Measurements from ENCODE around the gene PCDH9. TPM values are rescaled to one million over a fixed set of nuclear protein-coding genes. Genes with fewer than 3 reads are reported as not detected.

Gene PCDH9
- polyA plus RNA-seq, 1 of the 3 experiments (the other 2 are of a cell fraction) = 1.3 TPM

GRCh38 chr13:66367356-66367755 lies 862.8 kb downstream of the PCDH9 start (continued):
- TF ChIP-seq GABPA (IDR thresholded peaks at IDR 0.05; ENCODE audit: low read depth) (no peak), RXRA (IDR thresholded peaks at IDR 0.05; ENCODE audit: borderline replicate concordance, low read depth) (no peak), USF2 (IDR thresholded peaks at IDR 0.05; ENCODE audit: borderline replicate concordance, low read depth, low read length) (no peak), YY1 (IDR thresholded peaks at IDR 0.05; ENCODE audit: low read depth) (no peak), SIN3A (IDR thresholded peaks at IDR 0.05; ENCODE audit: borderline replicate concordance, low read depth, low read length) (no peak), POLR2AphosphoS5 (IDR thresholded peaks at IDR 0.05; ENCODE audit: low read depth, low read length) (no peak), TAF1 (IDR thresholded peaks at IDR 0.05; ENCODE audit: borderline replicate concordance, low read depth, low read length) (no peak)

GRCh38 chr13:66365101-66365500 lies 865.0 kb downstream of the PCDH9 start:
- no peak overlapping the region for H3K9ac ChIP-seq
- no peaks in the 10 kb centered on the region for H3K79me2 ChIP-seq (ENCODE audit: insufficient read depth)
- H3F3A ChIP-seq (replicated peaks; ENCODE audit: insufficient read depth) = no peaks in the 10 kb centered on the region
- no peak overlapping the region for H2AFZ ChIP-seq (ENCODE audit: low read depth)
- no peaks in the 10 kb centered on the region for H3K4me1 ChIP-seq (ENCODE audit: control insufficient read depth in 1 of 2, insufficient read depth in 2 of 2, low read depth in 1 of 2, low read length in 1 of 2)
- H3K36me3 ChIP-seq (replicated peaks in 1 of 2; ENCODE audit: control insufficient read depth in 1 of 2, insufficient read depth in 2 of 2, low read length in 1 of 2) = no peaks in the 10 kb centered on the region
- no peaks in the 10 kb centered on the region for H3K9me2 ChIP-seq
- H3K27me3 ChIP-seq (ENCODE audit: insufficient read depth) = no peaks in the 10 kb centered on the region
- TF ChIP-seq CTCF (IDR thresholded peaks at IDR 0.05) (no peak), POLR2AphosphoS5 (IDR thresholded peaks at IDR 0.05; ENCODE audit: low read depth, low read length) (no peak), SIN3A (IDR thresholded peaks at IDR 0.05; ENCODE audit: borderline replicate concordance, low read depth, low read length) (no peak), USF2 (IDR thresholded peaks at IDR 0.05; ENCODE audit: borderline replicate concordance, low read depth, low read length) (no peak), YY1 (IDR thresholded peaks at IDR 0.05; ENCODE audit: low read depth) (no peak), TAF1 (IDR thresholded peaks at IDR 0.05; ENCODE audit: borderline replicate concordance, low read depth, low read length) (no peak), IRF3 (IDR thresholded peaks at IDR 0.05; ENCODE audit: low read depth, low read length) (no peak), RAD21 (IDR thresholded peaks at IDR 0.05; ENCODE audit: low read length) (no peak), REST (IDR thresholded peaks at IDR 0.05; ENCODE audit: low read depth, low read length) (no peak), FOXJ3 (CRISPR knock-in tag; IDR thresholded peaks at IDR 0.05) (no peak), TCF12 (IDR thresholded peaks at IDR 0.05) (no peak)
- H4K20me1 ChIP-seq (ENCODE audit: insufficient read depth) = no peaks in the 10 kb centered on the region
- no peak for DNase-seq
- ChIA-PET POLR2A (no interaction called here), CTCF (no interaction called here)
- H3K9me3 ChIP-seq = no peaks in the 10 kb centered on the region
- H3K4me3 ChIP-seq (ENCODE audit: low read depth in 2 of 2, low read length in 1 of 2) = no peak overlapping the region
- H3K27ac ChIP-seq (ENCODE audit: low read depth in 2 of 2, low read length in 1 of 2) = no peak overlapping the region
- 100% methylated on average over 3 of the region's 3 CpGs for WGBS (ENCODE audit: low lambda C conversion rate)
- no peak overlapping the region for H3K4me2 ChIP-seq

All from SK-N-SH (cell line).